Spleen (tissue), 7 donors: ENCODE results near the gene PALM.
A peak's percentile ranks its signal among the peaks of the same experiment; 100 is the strongest.

Experiments used
- POLR2A ChIP-seq, 3 donors: fragments of 450-650 bp; IDR thresholded peaks; one replicate each; pipeline ENCODE4 v1.5.1; 2017; ENCODE audit warnings: antibody characterized with exemption in 3 of 3, mild to moderate bottlenecking in 1 of 3
- TF ChIP-seq, protein P1 (sequence below), 11 experiments: fragments of 200-600 bp in 7 of 11; fragments of 450-650 bp in 4 of 11; sonication (generic) in 4 of 11; IDR thresholded peaks in 8 of 11; conservative IDR thresholded peaks in 3 of 11; 1 replicate in 7 of 11; 2 replicates in 4 of 11; pipeline versions ENCODE4 v1.4.0 to v1.8.0; 2016 to 2021; ENCODE audit warnings: antibody characterized with exemption in 11 of 11, inconsistent platforms in 4 of 11, mild to moderate bottlenecking in 1 of 11
- donor health status: DM: no; HTN: no; CAD: no; lungs with moderate emphysema.
- donor health status: DM: no; HTN: no; CAD: no.
- donor health status: DM: no; HTN: no; CAD: no.

- TF ChIP-seq, protein P1, sequence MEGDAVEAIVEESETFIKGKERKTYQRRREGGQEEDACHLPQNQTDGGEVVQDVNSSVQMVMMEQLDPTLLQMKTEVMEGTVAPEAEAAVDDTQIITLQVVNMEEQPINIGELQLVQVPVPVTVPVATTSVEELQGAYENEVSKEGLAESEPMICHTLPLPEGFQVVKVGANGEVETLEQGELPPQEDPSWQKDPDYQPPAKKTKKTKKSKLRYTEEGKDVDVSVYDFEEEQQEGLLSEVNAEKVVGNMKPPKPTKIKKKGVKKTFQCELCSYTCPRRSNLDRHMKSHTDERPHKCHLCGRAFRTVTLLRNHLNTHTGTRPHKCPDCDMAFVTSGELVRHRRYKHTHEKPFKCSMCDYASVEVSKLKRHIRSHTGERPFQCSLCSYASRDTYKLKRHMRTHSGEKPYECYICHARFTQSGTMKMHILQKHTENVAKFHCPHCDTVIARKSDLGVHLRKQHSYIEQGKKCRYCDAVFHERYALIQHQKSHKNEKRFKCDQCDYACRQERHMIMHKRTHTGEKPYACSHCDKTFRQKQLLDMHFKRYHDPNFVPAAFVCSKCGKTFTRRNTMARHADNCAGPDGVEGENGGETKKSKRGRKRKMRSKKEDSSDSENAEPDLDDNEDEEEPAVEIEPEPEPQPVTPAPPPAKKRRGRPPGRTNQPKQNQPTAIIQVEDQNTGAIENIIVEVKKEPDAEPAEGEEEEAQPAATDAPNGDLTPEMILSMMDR (IDR thresholded peaks at IDR 0.05 in 8 of 11, conservative IDR thresholded peaks at IDR 0.05 in 3 of 11): peak in 2 of 11 experiments; percentile 4 to 11
- no peak for TF ChIP-seq POLR2A (IDR thresholded peaks at IDR 0.05)
Measured at GRCh38 chr19:663682-664117, 45.0 kb upstream of the PALM start.
